HG03565 (cell line): ENCODE data around the gene UNK.
"Not testable (repeated sequence)": the region's sequence is repeated elsewhere in the genome, so short reads cannot be mapped to it uniquely, and the experiment has no call there.

Experiments
- ATAC-seq: cut with Tn5 transposase; IDR thresholded peaks from one replicate; pipeline ENCODE4 v1.9.1; 2021; ENCODE audit warnings: mild to moderate bottlenecking, moderate library complexity; ENCODE audit not compliant: unreplicated experiment

The UNK gene

DNA sequence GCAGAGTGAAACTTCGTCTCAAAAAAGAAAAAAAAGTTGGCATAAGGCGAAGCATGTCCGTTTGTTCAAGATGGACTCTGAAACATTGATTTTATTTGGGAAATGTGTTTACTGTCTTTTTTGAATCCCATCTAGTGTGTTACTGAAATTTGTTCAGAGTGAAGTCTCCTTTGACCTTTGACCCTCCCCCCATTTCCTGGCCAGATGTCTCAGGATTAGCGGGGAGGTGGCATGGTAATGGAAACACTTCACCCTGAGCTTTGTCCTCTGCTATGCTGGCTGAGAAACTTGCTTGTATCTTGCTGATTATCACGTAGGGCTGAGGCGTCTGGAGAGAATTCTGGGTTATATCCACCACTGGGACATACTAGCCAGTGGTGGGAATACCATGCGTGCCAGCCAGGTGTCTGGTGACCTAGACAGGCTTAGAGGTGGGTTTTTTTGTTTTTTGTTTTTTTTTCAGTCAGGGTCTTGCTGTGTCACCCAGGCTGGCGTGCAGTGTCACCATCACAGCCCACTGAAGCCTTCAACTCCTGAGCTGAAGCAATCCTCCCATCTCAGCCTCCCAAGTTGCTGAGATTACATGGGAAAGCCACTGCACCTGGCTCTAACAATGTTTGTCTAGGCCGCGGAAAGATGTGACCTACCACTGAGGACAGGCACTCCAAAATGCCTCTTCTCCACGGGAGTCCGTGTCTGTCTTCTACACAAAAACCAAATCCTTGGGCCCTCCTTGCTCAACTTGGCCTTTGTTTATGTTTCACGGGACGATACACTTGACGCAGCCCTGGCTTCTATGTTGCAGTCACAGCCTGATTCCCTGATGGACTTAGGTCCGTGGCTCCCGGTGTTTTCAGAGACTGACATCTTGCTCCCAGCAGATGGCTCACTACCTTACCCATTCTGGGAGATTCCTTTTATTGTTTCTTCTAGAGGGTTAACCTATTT, 13.0 kb upstream of the UNK start:
- ATAC-seq = no peak

DNA sequence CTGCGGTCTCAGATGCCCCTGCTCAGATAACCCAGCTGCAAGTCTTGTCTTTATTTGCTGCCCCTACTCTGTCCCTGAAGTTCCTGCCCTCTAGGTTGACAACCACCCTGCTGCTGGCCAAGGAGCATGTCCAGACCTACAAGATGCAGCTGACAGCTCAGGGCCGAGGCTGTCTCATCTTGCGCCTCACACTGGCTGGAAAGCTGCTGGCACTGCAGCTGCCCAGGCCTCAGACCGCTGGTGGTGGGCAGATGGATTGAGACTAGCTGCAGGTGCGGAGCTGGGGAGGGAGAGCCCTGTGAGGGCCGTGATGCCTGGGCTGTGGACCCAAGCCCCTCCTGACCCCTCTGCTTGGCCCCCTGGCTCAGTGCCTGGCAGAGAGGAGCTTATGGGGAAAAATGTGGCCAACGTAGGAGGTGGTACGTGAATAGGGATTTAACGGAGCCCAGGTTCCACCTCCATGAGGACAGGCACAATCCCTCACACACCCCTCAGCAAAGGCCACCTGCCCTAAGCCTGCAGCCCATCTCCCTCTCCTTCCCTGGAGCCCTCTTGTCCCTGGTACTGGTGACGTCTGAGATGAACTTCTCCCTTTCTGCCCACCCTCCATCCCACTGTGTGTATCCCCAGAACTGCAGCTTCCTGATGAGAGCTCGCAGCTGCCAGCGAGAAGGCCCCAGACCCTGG, 11.3 kb upstream of the UNK start:
- ATAC-seq = no peak

DNA sequence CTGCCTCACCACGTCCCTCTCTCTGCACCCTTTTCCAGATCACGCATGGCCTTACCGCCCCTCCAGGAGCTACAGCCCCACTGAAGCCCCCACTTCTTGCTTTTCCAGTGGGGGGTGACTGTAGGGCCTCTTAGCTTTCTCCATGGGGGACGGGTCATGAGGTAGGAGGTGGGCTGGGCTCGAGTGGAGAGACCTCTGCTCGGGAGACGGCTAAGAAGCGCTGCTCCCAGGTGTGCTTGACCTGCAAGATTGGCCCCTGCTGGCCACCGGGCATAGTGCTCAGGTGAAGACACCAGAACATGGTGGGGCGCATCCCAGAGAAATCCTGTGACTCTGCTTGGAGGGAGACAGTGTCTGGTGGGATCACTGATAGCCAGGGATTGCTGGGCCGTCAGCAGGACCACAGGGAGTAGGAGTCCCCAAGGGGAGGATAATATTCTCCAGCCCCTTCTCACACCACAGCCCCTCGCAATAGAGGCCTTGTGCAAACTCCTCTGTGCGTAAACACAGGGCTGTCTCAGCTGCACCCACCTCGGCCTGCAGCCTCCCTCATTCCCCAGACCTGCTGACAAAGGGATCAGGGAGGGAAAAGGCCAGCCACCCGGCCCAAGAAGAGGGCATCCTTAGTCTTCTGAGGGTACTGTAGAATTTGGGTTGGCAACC, 10.7 kb upstream of the UNK start:
- no peak for ATAC-seq

DNA sequence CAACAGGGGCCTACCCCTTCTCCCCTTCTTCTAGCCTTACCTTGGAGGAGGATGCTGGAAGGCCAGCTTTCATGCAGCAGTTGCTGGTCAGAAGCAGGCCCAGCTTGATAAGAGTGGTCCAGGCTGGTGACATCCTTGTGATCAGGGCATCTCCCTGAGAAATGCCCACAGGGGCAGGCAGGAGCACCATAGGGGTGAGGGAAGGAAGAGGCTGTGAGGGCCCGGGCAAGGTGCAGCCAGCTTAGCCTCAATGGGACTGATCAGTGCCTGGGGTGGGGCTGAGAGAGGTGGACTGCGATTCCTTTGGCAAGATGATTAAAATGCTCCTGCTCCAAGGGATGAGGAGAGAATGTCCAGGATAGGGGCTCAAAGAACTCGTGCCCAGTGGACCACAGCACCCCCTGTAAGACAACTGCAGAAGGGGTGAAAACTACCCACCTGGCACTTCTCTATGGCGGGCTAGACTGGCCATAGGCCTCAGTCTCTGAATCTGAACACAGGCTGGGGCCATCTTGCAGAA, 10.1 kb upstream of the UNK start:
- no peak for ATAC-seq

DNA sequence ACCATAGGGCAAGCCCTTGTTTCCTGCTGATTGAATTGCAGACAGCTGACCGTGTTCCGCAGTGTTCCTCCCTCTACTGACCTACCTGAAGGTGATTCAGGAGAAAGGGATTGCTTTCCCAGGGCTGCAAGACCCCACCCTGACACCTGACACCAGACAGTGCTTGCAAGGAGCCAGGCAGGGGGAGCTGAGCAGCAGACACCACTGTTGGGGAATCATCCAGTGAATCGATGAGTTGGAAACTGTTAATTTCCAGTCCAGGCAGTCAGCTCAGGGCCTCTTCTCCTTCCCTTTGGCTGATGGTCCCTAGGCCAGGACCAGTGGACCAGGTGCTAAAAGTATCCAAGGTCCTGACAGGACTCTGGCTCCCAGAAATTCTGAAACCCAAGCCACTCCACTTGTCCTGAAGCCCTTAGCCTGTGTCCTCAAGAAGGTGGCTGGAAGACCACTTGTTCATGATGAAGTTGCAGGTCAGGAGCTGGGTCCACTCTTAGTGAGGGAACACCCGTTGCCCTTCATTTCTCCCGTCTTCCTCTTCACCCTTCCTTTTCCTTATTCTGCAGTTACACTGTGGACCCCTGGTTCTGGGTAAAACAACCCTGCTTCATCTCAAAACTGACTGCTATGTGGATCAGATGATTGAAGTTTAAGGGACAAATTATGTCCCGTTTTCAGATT, 9.5 kb upstream of the UNK start:
- ATAC-seq = no peak

DNA sequence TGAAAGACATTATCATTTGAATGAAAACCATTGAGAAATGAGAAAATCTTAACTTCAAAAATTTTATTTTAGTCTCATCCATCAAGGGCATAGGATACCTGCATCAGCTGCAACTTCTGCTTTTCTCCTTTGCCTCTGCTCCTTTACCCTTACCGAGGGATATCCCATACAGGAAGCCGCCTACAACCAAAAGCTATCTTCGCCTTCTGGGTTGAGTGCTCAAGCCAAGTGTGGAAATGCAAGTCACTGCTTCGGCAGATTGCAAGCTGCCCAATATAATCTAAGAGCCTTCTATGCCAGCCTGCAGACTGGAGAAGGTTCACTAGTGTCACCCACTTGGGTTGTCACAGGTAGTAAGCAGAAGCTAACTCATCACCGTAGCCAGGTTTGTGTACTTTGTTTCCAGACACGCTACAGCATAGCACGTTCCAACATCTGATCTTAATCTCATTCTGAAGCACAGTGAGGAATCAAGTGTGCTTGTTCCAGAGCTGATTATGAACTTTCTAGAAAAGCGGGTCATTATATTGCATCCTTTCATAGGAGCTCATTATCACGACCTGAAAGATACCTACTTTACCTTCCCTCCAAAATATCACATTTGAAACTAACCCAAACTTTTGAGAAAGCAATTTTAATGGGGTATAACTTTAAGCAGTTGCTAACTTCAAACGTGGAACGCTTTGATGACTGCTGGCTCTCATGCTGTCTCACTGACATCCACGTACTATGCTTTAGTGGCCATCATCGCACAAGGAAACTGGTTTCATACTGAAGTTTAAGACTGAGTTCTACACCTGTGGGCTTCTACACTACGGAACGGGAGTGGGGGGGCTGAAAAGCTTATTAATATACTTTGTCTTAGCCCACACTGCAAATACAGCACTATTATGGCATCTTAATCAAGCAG, 8.0 kb upstream of the UNK start:
- no peak for ATAC-seq

DNA sequence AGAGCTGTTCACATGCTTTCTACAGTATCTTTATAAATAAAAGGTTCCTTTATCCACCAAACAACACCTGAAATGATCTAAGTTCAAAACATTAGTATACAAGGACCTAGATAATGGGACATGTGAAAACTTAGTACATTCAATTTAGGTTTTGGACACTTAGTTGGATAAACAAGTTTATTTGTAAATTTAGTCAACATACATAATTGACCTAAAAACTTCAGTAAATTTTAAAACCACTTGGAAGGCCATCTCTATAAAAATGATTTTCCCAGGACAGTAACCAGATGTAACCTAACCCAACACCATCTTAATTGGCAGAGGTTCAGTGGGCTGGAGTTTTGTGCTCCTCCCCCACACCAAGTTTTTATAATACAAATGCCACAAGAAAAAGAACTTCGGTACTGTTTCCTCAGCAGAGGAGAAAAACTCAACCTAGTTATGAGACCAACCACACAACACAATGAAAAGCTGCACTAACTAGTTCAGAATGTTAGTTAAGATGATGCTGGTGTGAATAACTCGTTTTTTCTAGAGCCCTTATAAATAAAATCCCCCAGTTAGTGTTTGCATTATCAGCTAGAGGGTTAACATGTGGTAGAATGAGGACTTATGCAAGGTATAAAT, 7.2 kb upstream of the UNK start:
- ATAC-seq = no peak

DNA sequence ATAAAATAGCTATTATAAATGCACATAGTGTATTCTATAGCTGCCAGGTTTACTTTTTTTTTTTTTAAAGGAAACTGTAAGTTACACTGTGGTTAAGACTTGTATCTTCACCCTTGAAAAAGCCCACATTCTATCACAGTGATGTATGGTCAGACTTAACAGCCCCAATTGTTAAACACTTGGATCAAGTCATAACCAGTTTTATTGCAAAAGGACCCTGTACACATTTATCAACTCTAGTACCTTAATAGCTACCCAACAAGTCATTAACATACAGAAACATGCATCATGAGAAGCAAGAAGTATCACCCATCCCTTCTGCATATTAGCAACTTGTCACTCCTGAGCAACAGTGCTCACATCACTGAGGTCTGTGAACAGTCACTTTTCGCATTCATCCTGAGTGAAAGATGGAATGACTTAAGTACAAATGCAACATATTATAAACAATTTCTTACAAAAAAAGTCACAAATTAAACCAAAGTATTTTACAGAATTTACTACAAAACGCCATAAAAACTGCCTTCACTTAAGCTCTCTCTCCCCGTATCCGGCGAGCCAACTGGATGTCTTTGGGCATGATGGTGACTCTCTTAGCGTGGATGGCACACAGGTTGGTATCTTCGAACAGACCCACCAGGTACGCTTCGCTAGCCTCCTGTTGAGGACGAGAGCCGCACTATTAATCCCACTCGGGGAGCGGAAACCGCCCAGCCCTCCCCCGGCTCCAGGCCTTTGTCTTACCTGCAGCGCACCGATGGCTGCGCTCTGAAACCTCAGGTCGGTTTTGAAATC, 6.3 kb upstream of the UNK start:
- not testable (repeated sequence) for ATAC-seq

DNA sequence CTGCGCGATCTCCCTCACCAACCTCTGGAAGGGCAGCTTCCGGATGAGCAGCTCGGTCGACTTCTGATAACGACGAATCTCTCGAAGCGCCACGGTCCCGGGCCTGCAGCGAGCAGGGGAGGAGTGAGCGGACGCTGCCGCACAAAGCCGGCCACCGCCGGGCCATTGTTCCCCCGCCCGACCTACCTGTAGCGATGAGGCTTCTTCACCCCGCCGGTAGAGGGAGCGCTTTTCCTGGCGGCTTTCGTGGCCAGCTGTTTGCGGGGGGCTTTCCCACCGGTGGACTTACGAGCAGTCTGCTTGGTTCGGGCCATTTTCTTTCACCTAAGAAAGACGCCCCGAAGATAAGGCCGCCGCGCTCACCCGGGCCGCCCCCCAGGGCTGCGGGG, 5.8 kb upstream of the UNK start:
- ATAC-seq = no peak

DNA sequence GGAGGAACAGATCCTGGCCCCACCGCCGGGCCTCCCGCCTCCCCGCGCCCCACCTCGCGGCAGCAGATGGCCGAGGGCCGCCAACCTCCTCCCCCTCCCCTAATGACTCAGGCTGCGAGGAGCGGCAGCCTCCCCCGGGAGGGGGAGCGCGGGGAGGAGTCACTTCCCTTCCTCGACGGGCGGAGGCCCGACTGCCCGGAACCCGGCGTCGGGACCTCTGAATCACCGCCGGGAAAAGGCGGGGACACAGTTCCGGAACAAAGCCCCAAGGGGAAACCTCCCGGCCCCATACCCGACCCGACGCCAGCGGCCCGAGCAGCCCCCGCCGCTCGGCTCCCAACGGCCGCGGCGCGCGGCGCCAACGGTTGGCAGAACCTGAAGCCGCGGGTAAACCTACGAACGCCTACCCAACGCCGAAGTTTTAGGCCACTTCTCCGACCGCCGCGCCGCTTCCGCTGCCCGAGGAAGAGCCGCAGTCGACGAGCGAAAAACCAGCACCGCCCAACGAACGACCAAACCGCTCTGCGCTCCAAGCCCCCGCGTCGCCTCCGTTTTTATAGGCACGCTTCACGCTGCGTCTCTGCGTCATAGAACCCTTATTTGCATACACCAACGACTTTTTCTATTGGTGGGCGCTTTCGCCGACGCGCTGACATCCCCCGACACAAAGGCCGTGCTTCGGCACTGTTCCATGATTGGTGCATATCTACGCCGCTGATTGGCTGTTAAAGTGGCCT, 5.2 kb upstream of the UNK start:
- ATAC-seq = peak; percentile 58

DNA sequence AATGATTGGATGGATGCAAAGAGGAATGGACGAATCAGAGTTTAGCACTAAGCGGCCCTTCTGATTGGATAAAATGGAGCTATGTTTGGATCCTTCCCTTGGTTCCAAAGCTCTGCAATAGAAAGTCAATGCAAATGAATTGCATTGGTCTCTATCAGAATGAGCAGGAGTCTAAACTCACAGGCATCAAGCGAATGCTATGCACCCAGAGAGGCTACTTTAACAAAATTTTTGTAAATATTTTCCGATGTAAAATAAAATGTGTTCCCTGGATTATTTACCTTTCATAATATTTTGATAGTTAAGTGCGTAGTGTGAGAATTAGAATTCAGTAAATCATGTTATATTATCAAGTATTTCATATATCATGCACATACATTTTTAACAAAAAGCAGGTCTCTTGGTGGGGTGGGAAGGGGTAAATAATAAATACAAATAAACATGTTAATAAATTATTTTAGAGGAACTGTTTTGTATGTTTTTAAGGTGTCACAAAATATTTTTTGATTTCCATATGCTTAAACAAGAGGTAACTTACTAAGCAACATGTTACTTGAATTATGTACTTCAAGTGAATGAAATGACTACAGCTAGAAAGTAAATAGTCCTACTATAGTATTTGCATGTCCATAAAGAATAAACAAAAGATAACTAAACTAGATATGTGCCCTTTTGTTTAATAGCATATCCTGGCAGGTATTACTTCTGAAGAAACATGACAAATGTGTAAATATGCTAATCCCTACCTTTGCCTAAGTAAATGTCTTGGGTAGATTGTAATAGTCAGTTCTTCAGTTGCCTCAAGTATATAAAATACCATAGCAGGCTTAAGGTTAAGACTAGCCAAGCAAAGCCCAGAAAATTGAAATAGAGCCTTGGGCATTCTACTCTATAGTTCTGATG, 4.4 kb upstream of the UNK start:
- ATAC-seq = no peak

DNA sequence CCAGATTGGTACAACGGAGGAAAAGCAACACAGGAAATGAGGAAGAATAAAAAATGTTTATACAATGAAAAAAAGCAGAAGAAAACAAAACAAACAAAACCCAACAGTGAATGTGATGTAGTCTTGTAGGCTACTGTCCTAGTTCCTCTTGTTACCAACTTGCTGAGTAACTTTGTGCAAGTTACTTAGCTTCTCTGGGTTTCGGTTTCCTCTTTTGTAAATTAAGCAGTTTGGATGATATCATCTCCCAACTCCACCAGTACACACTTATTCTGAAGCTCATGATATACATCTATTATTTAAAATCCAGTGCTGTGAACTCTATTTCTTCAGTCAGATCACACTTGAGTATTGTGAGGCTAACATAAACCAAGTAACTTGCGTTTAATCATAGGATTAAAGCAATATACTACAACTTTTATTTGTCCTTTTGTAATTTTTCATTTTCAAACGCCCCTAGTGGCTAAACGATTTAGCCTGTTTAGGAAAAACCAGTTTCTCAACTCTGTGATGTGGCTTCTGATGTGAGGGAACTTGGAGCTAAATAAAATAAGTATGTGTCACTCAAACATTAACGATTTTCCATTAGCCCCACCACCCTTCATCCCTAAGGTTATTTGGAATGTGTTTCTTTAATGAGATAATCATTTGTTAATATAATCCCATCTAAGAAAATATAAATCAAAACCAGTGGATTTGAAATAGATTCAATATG, 1.4 kb upstream of the UNK start:
- no peak for ATAC-seq

DNA sequence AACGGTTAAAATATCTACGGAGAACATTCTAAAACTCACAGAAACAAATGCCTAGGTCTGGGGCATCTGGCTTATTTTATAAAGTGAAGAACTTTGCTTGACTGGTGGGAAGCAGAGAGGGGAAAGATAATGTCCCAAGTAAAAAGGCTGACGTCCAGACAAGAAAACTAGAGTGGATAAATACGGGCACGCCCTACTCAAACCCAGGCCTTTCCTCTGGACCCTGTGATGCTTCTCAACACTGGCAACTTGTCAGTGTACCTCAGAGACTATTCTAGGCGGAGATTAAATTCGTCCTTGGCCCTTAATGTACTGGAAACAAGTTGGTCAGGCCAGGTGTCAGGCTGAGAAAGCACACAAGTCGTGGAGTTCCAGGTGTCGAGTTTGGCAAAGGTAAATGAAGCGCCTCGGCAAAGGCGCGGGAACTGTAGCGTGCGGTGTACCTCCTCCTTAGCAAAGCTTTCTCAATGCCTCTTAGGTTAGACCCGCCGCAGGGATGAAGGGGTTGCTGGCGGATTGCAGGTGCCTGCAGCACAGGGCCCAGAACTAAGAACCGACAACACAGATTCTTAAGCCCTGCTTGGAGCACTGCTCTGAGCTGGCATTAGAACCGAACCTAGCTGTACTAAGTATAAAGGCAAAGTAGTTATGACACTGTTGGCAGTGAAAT, 668 bp upstream of the UNK start:
- no peak for ATAC-seq

DNA sequence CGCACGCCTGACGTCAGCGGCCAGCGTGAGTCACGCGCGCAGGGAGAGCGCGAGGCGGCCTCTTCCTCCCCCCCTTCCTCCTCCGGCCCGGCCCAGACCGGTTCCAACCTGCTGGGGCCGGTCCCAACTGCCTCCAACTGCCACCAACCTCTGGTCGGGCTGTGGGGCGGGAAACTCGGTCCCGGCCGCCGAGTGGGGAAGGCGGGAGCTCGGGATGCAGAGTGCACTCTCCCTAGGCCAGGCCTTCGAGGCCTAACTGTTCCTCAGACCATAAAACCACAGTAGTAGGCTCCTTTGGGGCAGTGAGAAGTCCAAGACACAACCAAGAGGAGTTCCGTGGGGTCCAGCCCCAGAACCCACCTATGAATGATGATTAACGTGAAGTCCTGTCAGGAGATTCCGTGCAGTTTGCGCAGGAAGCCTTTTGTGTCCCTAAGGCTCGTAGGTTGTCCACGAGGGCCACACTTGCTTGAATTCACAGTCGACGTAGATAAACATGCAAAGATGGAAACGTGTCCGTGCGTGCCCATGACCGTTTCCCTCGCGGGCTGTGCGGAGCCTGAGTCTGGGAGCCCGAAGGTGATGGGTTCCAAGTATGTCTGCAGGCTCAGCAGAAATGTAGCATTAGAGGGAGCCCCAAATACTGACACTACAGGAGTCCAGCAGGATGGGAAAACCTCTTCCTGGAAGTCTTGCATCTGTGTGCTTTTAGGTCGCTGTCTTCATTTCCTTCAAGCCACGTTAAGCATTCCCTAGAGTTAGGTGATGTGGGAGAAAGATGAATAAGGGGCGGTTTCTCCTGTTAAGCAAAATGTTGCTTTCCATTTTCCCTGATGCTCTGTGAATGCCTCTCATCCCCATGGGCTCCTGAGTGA, 647 bp downstream of the UNK start:
- peak; percentile 36 for ATAC-seq

DNA sequence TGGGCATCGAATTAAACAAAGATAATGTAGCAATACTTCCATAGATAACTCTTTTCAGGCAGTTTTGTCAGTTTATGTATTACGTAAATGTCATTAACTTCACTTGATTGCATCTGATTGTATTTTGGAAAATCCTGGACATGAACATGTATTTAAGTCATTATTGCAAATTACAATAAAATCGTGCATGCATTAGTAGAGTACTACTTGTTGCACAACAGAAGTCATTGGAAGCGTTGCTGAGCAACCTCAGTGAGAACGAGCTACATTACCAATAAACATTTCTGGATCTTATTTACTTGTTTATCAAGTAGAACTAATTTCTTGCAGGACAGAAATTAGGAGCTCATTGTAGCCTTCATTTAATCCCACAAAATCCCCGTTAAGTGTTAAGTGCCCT, 6.6 kb downstream of the UNK start:
- ATAC-seq = no peak
